Skeletal muscle cell (primary cell): ENCODE data around the gene E2F1.
A peak's percentile ranks its signal among the peaks of the same experiment; 100 is the strongest.

Experiments
- DNase-seq: peaks from one replicate; pipeline ENCODE4 v3.0.0-alpha.2; 2010; ENCODE audit warnings: low read depth
- H3K4me3 ChIP-seq: 2 replicates; pipeline ENCODE4 v1.5.1; 2011; ENCODE audit warnings: low read depth, mild to moderate bottlenecking, control low read depth, low read length, moderate library complexity

The E2F1 gene

GRCh38 chr20:33663161-33664084 lies 22.8 kb downstream of the E2F1 start:
- no peak for DNase-seq
- peak overlapping the region; percentile 73 for H3K4me3 ChIP-seq

GRCh38 chr20:33662172-33662571 lies 24.0 kb downstream of the E2F1 start, which contains the start of gene C20orf144:
C20orf144 (plus strand) TSS chr20:33662327; CDS start chr20:33662346, 19 bp downstream.
- DNase-seq: no peak
- peak within 1 kb of the TSS; percentile 73 for H3K4me3 ChIP-seq

- H3K4me3 ChIP-seq: no peak overlapping the region
- no peak for DNase-seq
Measured at GRCh38 chr20:33660685-33661058, 25.5 kb downstream of the E2F1 start.

GRCh38 chr20:33660035-33660684 lies 26.0 kb downstream of the E2F1 start:
- H3K4me3 ChIP-seq: no peak overlapping the region
- no peak for DNase-seq

- H3K4me3 ChIP-seq: no peak overlapping the region
- no peak for DNase-seq
Measured at GRCh38 chr20:33659341-33660034, 26.7 kb downstream of the E2F1 start.

GRCh38 chr20:33658929-33659328 lies 27.3 kb downstream of the E2F1 start:
- no peak overlapping the region for H3K4me3 ChIP-seq
- DNase-seq: no peak

GRCh38 chr20:33658510-33658909 lies 27.7 kb downstream of the E2F1 start:
- DNase-seq: no peak
- H3K4me3 ChIP-seq: no peak overlapping the region

- no peak overlapping the region for H3K4me3 ChIP-seq
- no peak for DNase-seq
Measured at GRCh38 chr20:33657704-33658095, 28.5 kb downstream of the E2F1 start.

GRCh38 chr20:33656783-33657703 lies 29.1 kb downstream of the E2F1 start:
- H3K4me3 ChIP-seq: no peak overlapping the region
- DNase-seq: no peak

- no peak overlapping the region for H3K4me3 ChIP-seq
- DNase-seq: no peak
Measured at GRCh38 chr20:33656010-33656782, 30.0 kb downstream of the E2F1 start.

GRCh38 chr20:33655164-33655563 lies 31.0 kb downstream of the E2F1 start:
- no peak for DNase-seq
- H3K4me3 ChIP-seq: no peak overlapping the region

GRCh38 chr20:33654680-33655161 lies 31.5 kb downstream of the E2F1 start:
- no peak overlapping the region for H3K4me3 ChIP-seq
- no peak for DNase-seq

GRCh38 chr20:33653900-33654596 lies 32.1 kb downstream of the E2F1 start:
- no peak for DNase-seq
- H3K4me3 ChIP-seq: no peak overlapping the region

- no peak overlapping the region for H3K4me3 ChIP-seq
- DNase-seq: no peak
Measured at GRCh38 chr20:33653218-33653899, 32.8 kb downstream of the E2F1 start.

GRCh38 chr20:33651562-33652048 lies 34.6 kb downstream of the E2F1 start:
- H3K4me3 ChIP-seq: no peak overlapping the region
- no peak for DNase-seq

- DNase-seq: no peak
- H3K4me3 ChIP-seq: no peak overlapping the region
Measured at GRCh38 chr20:33650753-33651561, 35.2 kb downstream of the E2F1 start.
